Ovary (tissue), 9 donors: ENCODE data around the gene C4B. TPM values are rescaled to one million over a fixed set of nuclear protein-coding genes. Genes with fewer than 3 reads are reported as not detected.

Experiments used
- DNase-seq, 5 donors: peaks; one replicate each; pipeline ENCODE4 v3.0.0-alpha.2; 2019 to 2020
- H3K27ac ChIP-seq, 2 donors: fragments of 200-600 bp; one replicate each; pipeline versions ENCODE4 v1.5.1 to v1.8.0; 2019 to 2022
- H3K27me3 ChIP-seq: fragments of 200-600 bp; one replicate; pipeline ENCODE4 v1.8.0; 2022
- H3K36me3 ChIP-seq: fragments of 200-600 bp; sonication (generic); one replicate; pipeline ENCODE4 v1.5.1; 2019
- H3K4me1 ChIP-seq: one replicate; pipeline ENCODE4 v1.8.1; 2013; ENCODE audit warnings: mild to moderate bottlenecking, moderate library complexity; ENCODE audit not compliant: insufficient read depth
- H3K4me3 ChIP-seq: fragments of 200-600 bp; sonication (generic); one replicate; pipeline ENCODE4 v1.5.1; 2017
- H3K9me3 ChIP-seq, 2 donors: fragments of 200-600 bp in 1 of 2; sonication (generic) in 1 of 2; one replicate each; pipeline versions ENCODE4 v1.5.1 to v1.8.1; 2013 to 2019; ENCODE audit warnings: mild to moderate bottlenecking in 1 of 2, moderate library complexity in 1 of 2
- EP300 ChIP-seq: sonication (generic); formaldehyde crosslinking; IDR thresholded peaks from one replicate; pipeline ENCODE4 v1.6.1; 2017; ENCODE audit warnings: antibody characterized with exemption
- POLR2A ChIP-seq: fragments of 450-650 bp; IDR thresholded peaks from one replicate; pipeline ENCODE4 v1.6.1; 2017; ENCODE audit warnings: antibody characterized with exemption, mild to moderate bottlenecking, moderate library complexity
- WGBS, 3 donors: extraction: QIAGEN DNeasy Blood & Tissue Kit in 1 of 3; methylation state at CpG; one replicate each; pipeline versions ENCODE4 v1.1.5 to v1.1.7; 2013 to 2017; 5-methylcytosine and 5-hydroxymethylcytosine counted together
- intact Hi-C, 4 donors: fragments of 100-400 bp; cut with DNase I; formaldehyde crosslinking; loops; one replicate each; pipeline versions ENCODE4 v1.11.0 to v1.15.1; 2022 to 2023
- polyA plus RNA-seq, 2 donors: library from polyadenylated mRNA; stranded (reverse); fragments of 200-250 nt in 1 of 2; fragments of 350-450 nt in 1 of 2; fragmentation: Illumina TruSeq in 1 of 2; extraction: RNeasy Lipid Tissue Mini Kit (QIAGEN cat#74804) in 1 of 2; gene quantifications; one replicate each; pipeline ENCODE4 v1.2.3, GENCODE V29; 2013 to 2014
- total RNA-seq, 7 donors: library from RNA; depleted of rRNA in 2 of 7; stranded (reverse); fragments of >200 nt in 2 of 7; fragmentation: NEBNext Ultra II Directional in 3 of 7; extraction: Animal tissue kit (Norgen Biotek cat#: 25700) in 3 of 7; gene quantifications; one replicate each; pipeline versions ENCODE4 v1.1.0 to v1.2.4, GENCODE V29; 2016 to 2023
- TF ChIP-seq, protein P1 (sequence below), 3 donors: fragments of 450-650 bp in 2 of 3; fragments of 200-600 bp in 1 of 3; IDR thresholded peaks; one replicate each; pipeline versions ENCODE4 v1.5.1 to v1.8.0; 2016 to 2022; ENCODE audit warnings: antibody characterized with exemption in 3 of 3, mild to moderate bottlenecking in 1 of 3
- donor health status: DM: no; HTN: no; CAD: no; lungs with moderate emphysema.
- donor health status: DM: no; HTN: no; CAD: no.
- donor health status: Bipolar disorder and iron deficiency.
- donor health status: DM: yes; HTN: yes; CAD: no.
- donor health status: DM: no; HTN: no; CAD: no.
- donor health status: DM: yes; HTN: yes; CAD: no.

Gene C4B
- total and polyA plus RNA-seq, 9 donors = 97.4 to 1,673 (median 271) TPM

DNA sequence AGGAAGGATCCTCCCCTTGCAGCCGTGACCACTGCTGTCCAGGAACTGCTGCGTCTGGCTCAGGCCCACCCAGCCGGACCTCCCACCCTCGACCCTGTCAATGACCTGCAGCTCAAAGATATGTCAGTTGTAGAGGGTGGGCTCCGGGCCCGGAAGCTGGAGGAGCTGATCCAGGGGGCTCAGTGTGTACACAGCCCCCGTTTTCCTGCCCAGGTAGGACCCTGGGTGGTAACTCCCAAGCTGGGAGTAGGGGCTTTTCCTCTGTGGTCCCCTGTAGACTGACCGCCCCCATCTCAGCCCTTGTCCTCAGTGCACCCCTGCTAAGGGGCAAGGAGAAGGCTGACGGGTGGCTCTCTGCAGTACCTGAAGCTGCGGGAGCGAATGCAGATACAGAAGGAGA lies 46.3 kb upstream of the C4B start:
- Histone ChIP-seq H3K9me3 (no peaks in the 10 kb centered on the region), H3K27me3 (no peaks in the 10 kb centered on the region), H3K36me3 (peaks cover 2% of the 10 kb centered on the region), H3K27ac (no peak overlapping the region), H3K4me1 (peaks cover 4% of the 10 kb centered on the region), H3K4me3 (no peak overlapping the region)
- no peak for DNase-seq
- TF ChIP-seq POLR2A = no peak
- TF ChIP-seq, protein P1, sequence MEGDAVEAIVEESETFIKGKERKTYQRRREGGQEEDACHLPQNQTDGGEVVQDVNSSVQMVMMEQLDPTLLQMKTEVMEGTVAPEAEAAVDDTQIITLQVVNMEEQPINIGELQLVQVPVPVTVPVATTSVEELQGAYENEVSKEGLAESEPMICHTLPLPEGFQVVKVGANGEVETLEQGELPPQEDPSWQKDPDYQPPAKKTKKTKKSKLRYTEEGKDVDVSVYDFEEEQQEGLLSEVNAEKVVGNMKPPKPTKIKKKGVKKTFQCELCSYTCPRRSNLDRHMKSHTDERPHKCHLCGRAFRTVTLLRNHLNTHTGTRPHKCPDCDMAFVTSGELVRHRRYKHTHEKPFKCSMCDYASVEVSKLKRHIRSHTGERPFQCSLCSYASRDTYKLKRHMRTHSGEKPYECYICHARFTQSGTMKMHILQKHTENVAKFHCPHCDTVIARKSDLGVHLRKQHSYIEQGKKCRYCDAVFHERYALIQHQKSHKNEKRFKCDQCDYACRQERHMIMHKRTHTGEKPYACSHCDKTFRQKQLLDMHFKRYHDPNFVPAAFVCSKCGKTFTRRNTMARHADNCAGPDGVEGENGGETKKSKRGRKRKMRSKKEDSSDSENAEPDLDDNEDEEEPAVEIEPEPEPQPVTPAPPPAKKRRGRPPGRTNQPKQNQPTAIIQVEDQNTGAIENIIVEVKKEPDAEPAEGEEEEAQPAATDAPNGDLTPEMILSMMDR (IDR thresholded peaks at IDR 0.05) = no peak
- TF ChIP-seq EP300 = no peak
- WGBS, 3 donors = 63 to 68% (median 66%) methylated on average over 11 of the region's 11 CpGs
- intact Hi-C loops = loop anchor here in 1 of 4 donors (10.0 kb wide), 1 partner anchor 294 kb away; no protein-coding TSS in a partner anchor

DNA sequence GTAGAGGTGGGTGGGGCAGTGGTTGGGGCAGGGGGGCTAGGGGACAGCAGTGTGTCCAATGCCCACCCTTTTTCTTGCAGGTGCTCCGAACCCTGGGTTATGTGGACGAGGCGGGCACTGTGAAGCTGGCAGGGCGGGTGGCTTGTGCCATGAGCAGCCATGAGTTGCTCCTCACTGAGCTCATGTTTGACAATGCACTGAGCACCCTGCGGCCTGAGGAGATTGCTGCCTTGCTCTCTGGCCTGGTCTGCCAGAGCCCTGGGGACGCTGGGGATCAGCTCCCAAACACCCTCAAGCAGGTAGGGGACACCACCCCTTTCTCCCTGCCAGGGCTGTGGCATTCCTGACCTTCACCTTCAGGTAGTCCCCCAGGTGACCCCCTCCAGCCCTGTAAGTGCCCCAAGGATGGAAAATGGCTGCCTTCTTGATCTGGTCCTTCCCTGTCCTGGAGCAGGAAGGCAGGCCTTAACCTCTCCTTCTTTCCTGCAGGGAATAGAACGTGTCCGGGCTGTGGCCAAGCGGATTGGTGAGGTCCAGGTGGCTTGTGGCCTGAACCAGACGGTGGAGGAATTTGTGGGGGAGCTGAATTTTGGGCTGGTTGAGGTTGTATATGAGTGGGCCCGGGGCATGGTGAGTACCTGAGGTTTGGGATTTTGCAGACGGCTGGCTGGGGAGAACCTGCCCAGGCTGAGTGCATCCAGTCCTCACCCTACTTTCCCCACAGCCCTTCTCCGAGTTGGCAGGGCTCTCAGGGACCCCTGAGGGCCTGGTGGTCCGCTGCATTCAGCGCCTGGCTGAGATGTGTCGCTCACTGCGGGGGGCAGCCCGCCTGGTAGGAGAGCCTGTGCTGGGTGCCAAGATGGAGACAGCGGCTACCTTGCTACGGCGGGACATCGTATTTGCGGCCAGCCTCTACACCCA lies 45.5 kb upstream of the C4B start:
- intact Hi-C loops = loop anchor here in 1 of 4 donors (10.0 kb wide), 1 partner anchor 294 kb away; no protein-coding TSS in a partner anchor
- H3K4me3 ChIP-seq = no peak overlapping the region
- H3K4me1 ChIP-seq = peaks cover 4% of the 10 kb centered on the region
- H3K27me3 ChIP-seq = no peaks in the 10 kb centered on the region
- DNase-seq = no peak
- 69 to 84% (median 72%) methylated on average over 23 of the region's 23 CpGs for WGBS, 3 donors
- peaks cover 1% of the 10 kb centered on the region for H3K36me3 ChIP-seq
- TF ChIP-seq POLR2A (no peak), EP300 (no peak)
- TF ChIP-seq, protein P1 (IDR thresholded peaks at IDR 0.05) = no peak
- H3K9me3 ChIP-seq = no peaks in the 10 kb centered on the region
- no peak overlapping the region for H3K27ac ChIP-seq

- Histone ChIP-seq H3K27me3 (no peaks in the 10 kb centered on the region), H3K4me1 (peaks cover 4% of the 10 kb centered on the region), H3K4me3 (no peak overlapping the region), H3K27ac (peak overlapping the region in 1 of 2 donors; percentile 97), H3K9me3 (no peaks in the 10 kb centered on the region), H3K36me3 (no peaks in the 10 kb centered on the region)
- no peak for DNase-seq
- 49 to 60% (median 52%) methylated on average over 17 of the region's 17 CpGs for WGBS, 3 donors
- intact Hi-C loops = loop anchor here in 1 of 4 donors (10.0 kb wide), 1 partner anchor 295 kb away; no protein-coding TSS in a partner anchor
- no peak for TF ChIP-seq POLR2A
- no peak for TF ChIP-seq EP300
- TF ChIP-seq, protein P1 (IDR thresholded peaks at IDR 0.05) = no peak
Observed at GRCh38 chr6:31969712-31970603, 44.6 kb upstream of the C4B start.

- H3K9me3 ChIP-seq = no peaks in the 10 kb centered on the region
- 47 to 69% (median 56%) methylated on average over 15 to 18 of the region's 18 CpGs for WGBS, 3 donors
- peak overlapping the region; percentile 96 to 97 for H3K27ac ChIP-seq
- peaks cover 4% of the 10 kb centered on the region for H3K4me1 ChIP-seq
- no peaks in the 10 kb centered on the region for H3K27me3 ChIP-seq
- peak in 1 of 5 donors; percentile 53 for DNase-seq
- H3K36me3 ChIP-seq = no peaks in the 10 kb centered on the region
- intact Hi-C loops = no loop called here
- H3K4me3 ChIP-seq = peak overlapping the region; percentile 79
- TF ChIP-seq POLR2A = no peak
- TF ChIP-seq, protein P1 (IDR thresholded peaks at IDR 0.05) = no peak
- no peak for TF ChIP-seq EP300
Observed at GRCh38 chr6:31970604-31971271, 43.9 kb upstream of the C4B start.
